ENCODE measurements around the gene TFF3. TPM values are rescaled to one million over a fixed set of nuclear protein-coding genes. Genes with fewer than 3 reads are reported as not detected.

TFF3 gene, protein sequence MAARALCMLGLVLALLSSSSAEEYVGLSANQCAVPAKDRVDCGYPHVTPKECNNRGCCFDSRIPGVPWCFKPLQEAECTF
- total RNA-seq, result 5.1 TPM
- 13.6 TPM for polyA plus RNA-seq
- long read RNA-seq, donor 1, result 0 reads
- long read RNA-seq, donor 2, transcript TFF3-204 (3 exons, 1,109 nt), result major isoform, 6 of 8 reads
- long read RNA-seq, donor 2, partial matches to known transcripts, result 0 of 8 reads
- long read RNA-seq, donor 2, other reads (novel, unspliced or antisense), result 0 of 8 reads
- long read RNA-seq, donor 3, transcript TFF3-204 (3 exons, 1,109 nt), result major isoform, 7 of 10 reads
- long read RNA-seq, donor 3, partial matches to known transcripts, result 0 of 10 reads
- long read RNA-seq, donor 3, other reads (novel, unspliced or antisense), result 0 of 10 reads
- long read RNA-seq, donor 4, transcript TFF3-204 (3 exons, 1,109 nt), result major isoform, 8 of 10 reads
- long read RNA-seq, donor 4, partial matches to known transcripts, result 0 of 10 reads
- long read RNA-seq, donor 4, other reads (novel, unspliced or antisense), result 0 of 10 reads
- long read RNA-seq, donor 5, transcript TFF3-204 (3 exons, 1,109 nt), result major isoform, 7 of 9 reads
- long read RNA-seq, donor 5, partial matches to known transcripts, result 0 of 9 reads
- long read RNA-seq, donor 5, other reads (novel, unspliced or antisense), result 0 of 9 reads
- long read RNA-seq, donor 6, partial matches to known transcripts, result 0 of 4 reads
- long read RNA-seq, donor 6, other reads (novel, unspliced or antisense), result 0 of 4 reads
- long read RNA-seq, donor 7, partial matches to known transcripts, result 0 of 3 reads
- long read RNA-seq, donor 7, other reads (novel, unspliced or antisense), result 0 of 3 reads
- long read RNA-seq, donor 8, transcript TFF3-204 (3 exons, 1,109 nt), result major isoform, 7 of 8 reads
- long read RNA-seq, donor 8, partial matches to known transcripts, result 0 of 8 reads
- long read RNA-seq, donor 8, other reads (novel, unspliced or antisense), result 0 of 8 reads
- long read RNA-seq, donor 9, partial matches to known transcripts, result 0 of 4 reads
- long read RNA-seq, donor 9, other reads (novel, unspliced or antisense), result 0 of 4 reads
- long read RNA-seq, donor 10, partial matches to known transcripts, result 0 of 3 reads
- long read RNA-seq, donor 10, other reads (novel, unspliced or antisense), result 0 of 3 reads

DNA sequence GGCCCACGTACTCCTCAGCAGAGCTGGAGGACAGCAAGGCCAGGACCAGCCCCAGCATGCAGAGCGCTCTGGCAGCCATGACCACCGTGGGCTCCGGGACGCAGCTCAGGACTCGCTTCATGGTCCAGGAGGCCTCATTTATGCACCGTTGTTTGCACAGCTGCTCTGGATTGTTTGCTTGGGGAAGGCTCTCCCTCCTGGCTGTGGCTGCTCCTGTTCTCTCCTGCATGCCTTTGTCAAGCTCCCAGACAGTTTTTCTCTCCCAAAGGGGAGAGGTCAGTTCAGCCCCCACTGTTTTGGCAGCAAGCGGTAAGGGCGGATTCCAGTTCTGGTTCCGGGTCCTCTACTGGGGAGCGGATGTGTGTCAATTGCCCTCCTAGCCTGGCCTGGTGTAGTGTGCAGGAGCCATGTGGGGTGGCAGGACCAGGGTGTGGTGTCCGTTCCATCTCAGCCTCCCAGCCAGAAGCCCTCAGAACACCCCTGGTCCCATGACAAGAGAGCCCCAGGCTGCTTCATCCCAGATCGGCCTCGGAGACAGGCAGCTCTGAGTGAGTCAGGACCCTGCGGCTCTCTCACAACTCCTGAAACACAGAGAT is at the start of gene TFF3:
TFF3 (minus strand) TSS at position 114 of the 596 bp plus-strand sequence; CDS start at position 79, 35 bp downstream.
- H3K27me3 ChIP-seq (ENCODE audit: control insufficient read depth in 2 of 2, insufficient read depth in 1 of 2, low read length in 1 of 2), result no peaks in the 10 kb centered on the region
- DNase-seq (ENCODE audit: low read depth in 6 of 9, low spot score in 9 of 9), result no peak

DNA sequence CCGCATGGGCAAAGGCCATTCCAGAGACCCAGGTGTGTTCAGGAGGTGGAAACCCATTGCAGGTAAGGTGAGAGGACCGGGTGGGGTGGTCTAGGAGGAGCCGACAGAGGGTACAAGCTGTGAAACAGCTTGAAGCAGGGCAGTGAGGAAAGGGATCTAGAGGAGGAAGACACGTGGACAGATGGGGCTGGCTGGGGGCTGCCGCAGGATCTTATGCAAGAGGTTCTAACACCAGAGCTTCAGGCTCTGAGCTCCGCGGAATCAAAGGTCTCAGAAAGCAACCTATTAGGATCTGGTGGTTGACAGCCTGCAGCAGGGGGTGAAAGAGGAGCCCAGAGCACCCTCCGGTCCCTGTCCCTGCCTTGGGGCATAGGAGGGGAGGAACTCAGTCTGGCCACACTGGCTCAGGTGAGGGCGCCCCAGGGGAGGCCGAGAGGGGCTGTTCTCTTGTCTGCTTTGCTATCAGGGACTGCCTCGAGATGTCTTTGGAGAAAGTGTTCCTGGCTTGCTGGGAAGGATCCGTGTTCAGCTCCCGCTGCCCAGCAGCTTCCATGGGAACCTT is 49.2 kb upstream of the TFF3 start:
- Histone ChIP-seq H3K27me3 (ENCODE audit: control insufficient read depth in 2 of 2, insufficient read depth in 1 of 2, low read length in 1 of 2) (peaks cover 0 to 19% of the 10 kb centered on the region in 2 donors), H3K27ac (ENCODE audit: low read depth in 1 of 2, low read length in 1 of 2) (no peak overlapping the region)
- WGBS, result 81% methylated on average over 13 of the region's 13 CpGs

More for the DNA sequence above, at the start of gene TFF3:
- WGBS, result 95% methylated on average over 15 of the region's 15 CpGs
- Histone ChIP-seq H3K27ac (ENCODE audit: low read depth in 1 of 2, low read length in 1 of 2) (no peak within 1 kb of the TSS), H3K4me1 (ENCODE audit: control insufficient read depth in 2 of 2, insufficient read depth in 2 of 2, low read length in 2 of 2) (peaks cover 7 to 30% of the 10 kb centered on the region in 2 donors), H3K36me3 (ENCODE audit: control insufficient read depth in 2 of 2, insufficient read depth in 2 of 2, low read length in 1 of 2) (no peaks in the 10 kb centered on the region), H3K9me3 (ENCODE audit: control insufficient read depth in 2 of 2, insufficient read depth in 1 of 2, low read length in 1 of 2) (peaks cover 0 to 4% of the 10 kb centered on the region in 2 donors), H3K4me3 (ENCODE audit: low read length in 2 of 2) (no peak within 1 kb of the TSS)

DNA sequence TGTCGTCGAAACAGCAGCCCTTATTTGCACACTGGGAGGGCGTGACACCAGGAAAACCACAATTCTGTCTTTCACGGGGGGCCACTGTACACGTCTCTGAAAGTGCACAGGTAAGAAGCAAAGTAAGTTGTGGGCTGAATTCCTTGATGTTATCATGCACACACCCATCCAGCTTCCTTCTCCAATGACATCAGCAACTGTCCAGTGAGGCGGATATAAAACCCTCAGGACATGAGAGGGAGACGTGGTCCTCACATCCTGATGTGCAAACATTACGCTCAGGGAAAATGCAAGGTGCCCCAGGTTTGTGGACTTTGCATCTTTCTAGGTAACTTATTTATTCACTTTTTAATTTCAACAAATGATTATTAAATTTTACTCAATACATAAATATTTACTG is 48.1 kb upstream of the TFF3 start:
- H3K36me3 ChIP-seq (ENCODE audit: control insufficient read depth in 2 of 2, insufficient read depth in 2 of 2, low read length in 1 of 2), result no peaks in the 10 kb centered on the region
- peaks cover 0 to 25% of the 10 kb centered on the region in 2 donors for H3K4me1 ChIP-seq (ENCODE audit: control insufficient read depth in 2 of 2, insufficient read depth in 2 of 2, low read length in 2 of 2)
- WGBS, result 61% methylated on average over 8 of the region's 8 CpGs
- peaks cover 5 to 14% of the 10 kb centered on the region in 2 donors for H3K9me3 ChIP-seq (ENCODE audit: control insufficient read depth in 2 of 2, insufficient read depth in 1 of 2, low read length in 1 of 2)
- DNase-seq (ENCODE audit: low read depth in 6 of 9, low spot score in 9 of 9), result no peak
- peaks cover 0 to 19% of the 10 kb centered on the region in 2 donors for H3K27me3 ChIP-seq (ENCODE audit: control insufficient read depth in 2 of 2, insufficient read depth in 1 of 2, low read length in 1 of 2)
- no peak overlapping the region for H3K4me3 ChIP-seq (ENCODE audit: low read length in 2 of 2)
- no peak overlapping the region for H3K27ac ChIP-seq (ENCODE audit: low read depth in 1 of 2, low read length in 1 of 2)

More for the DNA sequence above, 49.2 kb upstream of the TFF3 start:
- peaks cover 5 to 13% of the 10 kb centered on the region in 2 donors for H3K9me3 ChIP-seq (ENCODE audit: control insufficient read depth in 2 of 2, insufficient read depth in 1 of 2, low read length in 1 of 2)
- H3K36me3 ChIP-seq (ENCODE audit: control insufficient read depth in 2 of 2, insufficient read depth in 2 of 2, low read length in 1 of 2), result no peaks in the 10 kb centered on the region
- peaks cover 0 to 25% of the 10 kb centered on the region in 2 donors for H3K4me1 ChIP-seq (ENCODE audit: control insufficient read depth in 2 of 2, insufficient read depth in 2 of 2, low read length in 2 of 2)
- no peak for DNase-seq (ENCODE audit: low read depth in 6 of 9, low spot score in 9 of 9)
- H3K4me3 ChIP-seq (ENCODE audit: low read length in 2 of 2), result no peak overlapping the region

DNA sequence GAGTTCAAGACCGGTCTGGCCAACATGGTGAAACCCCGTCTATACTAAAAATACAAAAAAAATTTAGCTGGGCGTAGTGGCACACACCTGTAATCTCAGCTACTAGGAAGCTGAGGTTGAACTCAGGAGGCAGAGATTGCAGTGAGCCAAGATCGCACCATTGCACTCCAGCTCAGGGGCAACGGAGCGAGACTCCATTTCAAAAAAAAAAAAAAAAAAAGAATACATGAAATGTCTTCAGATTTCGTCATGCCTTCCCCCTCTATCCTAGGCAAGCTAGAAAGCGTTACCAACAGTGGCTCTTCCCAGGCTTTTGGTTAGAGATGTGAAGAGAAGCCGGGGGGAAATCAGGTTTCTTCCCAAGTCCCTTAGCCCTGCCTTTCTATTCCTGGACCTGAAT is 47.5 kb upstream of the TFF3 start:
- H3K4me1 ChIP-seq (ENCODE audit: control insufficient read depth in 2 of 2, insufficient read depth in 2 of 2, low read length in 2 of 2), result peaks cover 0 to 25% of the 10 kb centered on the region in 2 donors
- peaks cover 0 to 19% of the 10 kb centered on the region in 2 donors for H3K27me3 ChIP-seq (ENCODE audit: control insufficient read depth in 2 of 2, insufficient read depth in 1 of 2, low read length in 1 of 2)
- no peak overlapping the region for H3K27ac ChIP-seq (ENCODE audit: low read depth in 1 of 2, low read length in 1 of 2)
- H3K4me3 ChIP-seq (ENCODE audit: low read length in 2 of 2), result no peak overlapping the region
- DNase-seq (ENCODE audit: low read depth in 6 of 9, low spot score in 9 of 9), result no peak
- 86% methylated on average over 9 of the region's 9 CpGs for WGBS
- H3K36me3 ChIP-seq (ENCODE audit: control insufficient read depth in 2 of 2, insufficient read depth in 2 of 2, low read length in 1 of 2), result no peaks in the 10 kb centered on the region
- H3K9me3 ChIP-seq (ENCODE audit: control insufficient read depth in 2 of 2, insufficient read depth in 1 of 2, low read length in 1 of 2), result peaks cover 5 to 16% of the 10 kb centered on the region in 2 donors

DNA sequence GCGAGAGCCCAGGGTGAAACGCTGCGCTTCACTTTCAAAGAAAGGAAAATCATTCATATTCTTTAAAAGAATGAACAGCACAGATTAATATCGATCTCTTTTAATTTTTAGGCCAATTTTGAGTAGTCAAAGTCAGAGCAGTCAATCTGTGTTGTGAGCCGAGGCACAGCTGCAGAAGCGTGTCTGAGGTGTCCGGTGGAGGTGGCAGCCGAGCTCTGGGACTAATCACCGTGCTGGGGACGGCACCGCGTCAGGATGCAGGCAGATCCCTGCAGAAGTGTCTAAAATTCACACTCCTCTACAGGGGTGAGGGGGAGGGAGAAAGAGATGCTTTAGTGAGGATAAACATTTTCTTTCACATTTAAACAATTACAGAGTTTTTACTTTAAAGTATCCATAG is 47.0 kb upstream of the TFF3 start:
- Histone ChIP-seq H3K4me1 (ENCODE audit: control insufficient read depth in 2 of 2, insufficient read depth in 2 of 2, low read length in 2 of 2) (peaks cover 0 to 25% of the 10 kb centered on the region in 2 donors), H3K9me3 (ENCODE audit: control insufficient read depth in 2 of 2, insufficient read depth in 1 of 2, low read length in 1 of 2) (peaks cover 5 to 17% of the 10 kb centered on the region in 2 donors), H3K27me3 (ENCODE audit: control insufficient read depth in 2 of 2, insufficient read depth in 1 of 2, low read length in 1 of 2) (peaks cover 0 to 19% of the 10 kb centered on the region in 2 donors), H3K27ac (ENCODE audit: low read depth in 1 of 2, low read length in 1 of 2) (no peak overlapping the region), H3K36me3 (ENCODE audit: control insufficient read depth in 2 of 2, insufficient read depth in 2 of 2, low read length in 1 of 2) (no peaks in the 10 kb centered on the region), H3K4me3 (ENCODE audit: low read length in 2 of 2) (no peak overlapping the region)
- 89% methylated on average over 12 of the region's 12 CpGs for WGBS
- no peak for DNase-seq (ENCODE audit: low read depth in 6 of 9, low spot score in 9 of 9)

DNA sequence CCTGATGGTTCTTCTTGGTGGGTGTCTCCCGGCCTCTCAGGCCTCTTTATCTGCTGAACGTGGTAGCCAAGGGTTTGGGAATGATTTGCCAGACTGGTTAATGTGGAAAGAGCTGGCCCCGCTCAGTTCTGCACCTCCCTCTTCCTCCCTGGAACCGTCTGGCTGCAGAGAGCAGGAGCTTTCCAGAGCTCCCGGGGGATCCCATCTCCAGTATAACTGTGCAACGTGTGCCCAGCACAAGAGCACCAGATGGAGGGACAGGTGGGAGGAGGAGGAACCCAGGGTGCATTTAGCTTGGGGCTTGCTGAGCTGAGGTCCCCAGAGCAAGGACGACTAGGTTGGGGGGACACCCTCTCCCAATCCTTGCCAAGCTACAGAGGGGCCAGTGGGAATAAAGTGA is 46.1 kb upstream of the TFF3 start:
- Histone ChIP-seq H3K27ac (ENCODE audit: low read depth in 1 of 2, low read length in 1 of 2) (no peak overlapping the region), H3K4me3 (ENCODE audit: low read length in 2 of 2) (no peak overlapping the region), H3K4me1 (ENCODE audit: control insufficient read depth in 2 of 2, insufficient read depth in 2 of 2, low read length in 2 of 2) (peaks cover 0 to 25% of the 10 kb centered on the region in 2 donors), H3K27me3 (ENCODE audit: control insufficient read depth in 2 of 2, insufficient read depth in 1 of 2, low read length in 1 of 2) (peaks cover 0 to 19% of the 10 kb centered on the region in 2 donors), H3K9me3 (ENCODE audit: control insufficient read depth in 2 of 2, insufficient read depth in 1 of 2, low read length in 1 of 2) (peaks cover 5 to 23% of the 10 kb centered on the region in 2 donors), H3K36me3 (ENCODE audit: control insufficient read depth in 2 of 2, insufficient read depth in 2 of 2, low read length in 1 of 2) (no peaks in the 10 kb centered on the region)
- DNase-seq (ENCODE audit: low read depth in 6 of 9, low spot score in 9 of 9), result no peak
- 84% methylated on average over 7 of the region's 7 CpGs for WGBS

DNA sequence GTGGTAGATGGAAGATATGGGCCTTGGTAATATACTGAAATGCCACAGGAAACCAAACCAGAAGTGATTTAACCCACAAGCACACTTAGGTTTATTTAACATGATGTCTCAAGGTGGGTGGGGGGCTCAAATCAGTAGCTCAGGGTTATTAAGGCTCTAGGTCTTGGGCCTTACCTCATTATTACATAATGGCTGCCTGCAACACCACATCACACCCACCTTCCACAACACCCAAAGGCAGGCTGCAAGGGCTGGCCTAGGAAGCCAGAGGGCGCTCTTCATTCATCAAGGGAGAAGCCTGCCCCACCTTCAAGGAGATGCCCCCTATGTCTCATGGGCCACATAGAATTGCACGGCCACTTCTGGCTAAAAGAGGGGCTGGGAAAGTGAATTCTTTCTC is 45.1 kb upstream of the TFF3 start:
- no peak for DNase-seq (ENCODE audit: low read depth in 6 of 9, low spot score in 9 of 9)
- H3K27ac ChIP-seq (ENCODE audit: low read depth in 1 of 2, low read length in 1 of 2), result no peak overlapping the region
- H3K27me3 ChIP-seq (ENCODE audit: control insufficient read depth in 2 of 2, insufficient read depth in 1 of 2, low read length in 1 of 2), result peaks cover 0 to 19% of the 10 kb centered on the region in 2 donors

DNA sequence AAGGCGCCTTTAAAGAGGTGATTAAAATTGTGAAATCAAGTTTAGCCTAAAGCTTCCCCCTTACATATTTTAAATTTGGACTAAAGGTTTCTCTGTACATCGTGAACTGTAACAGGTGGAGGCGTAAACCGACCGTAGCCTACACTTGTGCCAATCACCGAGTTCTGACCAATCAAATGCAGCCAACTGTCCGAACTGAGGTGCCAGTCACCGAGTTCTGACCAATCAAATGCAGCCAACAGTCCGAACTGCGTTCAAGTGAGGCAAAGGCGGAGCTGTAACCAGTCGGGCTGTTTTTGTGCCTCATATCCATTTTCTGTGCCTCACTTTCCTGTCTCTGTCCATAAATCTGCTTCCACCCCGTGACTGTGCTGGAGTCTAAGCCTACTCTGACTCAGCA is 43.7 kb upstream of the TFF3 start:
- 92% methylated on average over 13 of the region's 13 CpGs for WGBS
- DNase-seq (ENCODE audit: low read depth in 6 of 9, low spot score in 9 of 9), result no peak
- peaks cover 0 to 14% of the 10 kb centered on the region in 2 donors for H3K27me3 ChIP-seq (ENCODE audit: control insufficient read depth in 2 of 2, insufficient read depth in 1 of 2, low read length in 1 of 2)

More for the DNA sequence above, 45.1 kb upstream of the TFF3 start:
- Histone ChIP-seq H3K9me3 (ENCODE audit: control insufficient read depth in 2 of 2, insufficient read depth in 1 of 2, low read length in 1 of 2) (peaks cover 5 to 23% of the 10 kb centered on the region in 2 donors), H3K36me3 (ENCODE audit: control insufficient read depth in 2 of 2, insufficient read depth in 2 of 2, low read length in 1 of 2) (no peaks in the 10 kb centered on the region), H3K4me1 (ENCODE audit: control insufficient read depth in 2 of 2, insufficient read depth in 2 of 2, low read length in 2 of 2) (peaks cover 0 to 16% of the 10 kb centered on the region in 2 donors), H3K4me3 (ENCODE audit: low read length in 2 of 2) (no peak overlapping the region)
- WGBS, result 80% methylated on average over 2 of the region's 2 CpGs

More for the DNA sequence above, 43.7 kb upstream of the TFF3 start:
- H3K4me3 ChIP-seq (ENCODE audit: low read length in 2 of 2), result no peak overlapping the region
- no peaks in the 10 kb centered on the region for H3K36me3 ChIP-seq (ENCODE audit: control insufficient read depth in 2 of 2, insufficient read depth in 2 of 2, low read length in 1 of 2)
- peaks cover 5 to 25% of the 10 kb centered on the region in 2 donors for H3K9me3 ChIP-seq (ENCODE audit: control insufficient read depth in 2 of 2, insufficient read depth in 1 of 2, low read length in 1 of 2)
- H3K4me1 ChIP-seq (ENCODE audit: control insufficient read depth in 2 of 2, insufficient read depth in 2 of 2, low read length in 2 of 2), result peaks cover 0 to 7% of the 10 kb centered on the region in 2 donors
- H3K27ac ChIP-seq (ENCODE audit: low read depth in 1 of 2, low read length in 1 of 2), result no peak overlapping the region

Data from thymus (tissue), 14 donors.